K562 (cell line): ENCODE results near the gene PIK3C2B. TPM values are rescaled to one million over a fixed set of nuclear protein-coding genes. Genes with fewer than 3 reads are reported as not detected.

ENCODE experiments used
- ATAC-seq: fragments of 200-7000 bp; cut with Tn5 transposase; 3 replicates; pipeline ENCODE4 v1.9.1; 2020; ENCODE audit warnings: moderate library complexity
- BruUV-seq: library from RNA; stranded (reverse); fragments of 400-500 nt; replicated peaks from 2 replicates; lab custom pipeline; 2021; lab: Mats Ljungman, UMichigan
- CTCF ChIA-PET: fragments of 300-600 bp; formaldehyde crosslinking; extraction: SDS; loops from one replicate; lab custom pipeline; 2021; ENCODE audit warnings: low intra/inter-chr PET ratio; lab: Yijun Ruan, JAX
- POLR2A ChIA-PET: fragments of 300-600, 350-650 bp; sonication (Branson Sonifier 250); formaldehyde crosslinking; extraction: SDS; loops from one replicate; lab custom pipeline; 2021; ENCODE audit warnings: antibody characterized with exemption, inconsistent platforms; lab: Yijun Ruan, JAX
- DNase-seq, 4 experiments: peaks; one replicate each; pipeline versions ENCODE4 v3.0.0 to v3.0.0-alpha.2; 2011 to 2018; ENCODE audit warnings: low spot score in 3 of 4, mixed read lengths in 3 of 4; ENCODE audit errors: extremely low read depth in 1 of 4
- FAIRE-seq: peaks from 2 replicates; lab custom pipeline; 2011; peaks lifted over from hg19 to GRCh38; lab: Jason Lieb, UNC
- H2AFZ ChIP-seq: 2 replicates; pipeline ENCODE4 v1.6.0; 2011; ENCODE audit warnings: low read depth, low read length, control low read depth, inconsistent platforms
- H3K27ac ChIP-seq: fragments of 200-600 bp; 3 replicates; pipeline ENCODE4 v1.8.0; 2011; ENCODE audit warnings: low read depth, mild to moderate bottlenecking, control low read depth, inconsistent platforms, low read length, moderate library complexity, mixed read lengths; ENCODE audit errors: extremely low read depth
- H3K27me3 ChIP-seq, 2 experiments: fragments of 300-600 bp in 1 of 2; 2 replicates in 1 of 2; 3 replicates in 1 of 2; pipeline versions ENCODE4 v1.6.0 to v1.8.0; 2011; ENCODE audit warnings: inconsistent platforms in 2 of 2, low read length in 2 of 2, mild to moderate bottlenecking in 1 of 2, mixed read lengths in 1 of 2, moderate library complexity in 1 of 2; ENCODE audit not compliant: control insufficient read depth in 2 of 2, insufficient read depth in 2 of 2
- H3K36me3 ChIP-seq: fragments of 300-600 bp; 3 replicates; pipeline ENCODE4 v1.8.0; 2011; ENCODE audit warnings: mild to moderate bottlenecking, low read length, inconsistent platforms; ENCODE audit not compliant: control insufficient read depth, insufficient read depth
- H3K4me1 ChIP-seq, 2 experiments: fragments of 200-600 bp in 1 of 2; replicated peaks in 1 of 2; 2 replicates in 1 of 2; 3 replicates in 1 of 2; pipeline versions ENCODE4 v1.5.1 to v1.8.0; 2011; ENCODE audit warnings: inconsistent platforms in 2 of 2, low read length in 2 of 2, mild to moderate bottlenecking in 1 of 2, mixed read lengths in 1 of 2, moderate library complexity in 1 of 2; ENCODE audit not compliant: control insufficient read depth in 2 of 2, insufficient read depth in 2 of 2
- H3K4me2 ChIP-seq: 2 replicates; pipeline ENCODE4 v1.6.1; 2011; ENCODE audit warnings: low read length, control low read depth, inconsistent platforms, mixed read lengths; ENCODE audit not compliant: insufficient read depth
- H3K4me3 ChIP-seq: fragments of 200-600 bp; sonication (generic), shearing (Covaris generic); 2 replicates; pipeline ENCODE4 v1.5.1; 2016; ENCODE audit warnings: control low read depth, inconsistent platforms
- H3K79me2 ChIP-seq: fragments of 200-600 bp; 3 replicates; pipeline ENCODE4 v1.8.0; 2011; ENCODE audit warnings: low read length, inconsistent platforms; ENCODE audit not compliant: control insufficient read depth, insufficient read depth
- H3K9ac ChIP-seq, 2 experiments: 2 replicates each; pipeline versions ENCODE4 v1.6.0 to v1.6.1; 2011; ENCODE audit warnings: low read depth in 2 of 2, low read length in 2 of 2, control low read depth in 1 of 2, inconsistent platforms in 1 of 2, mild to moderate bottlenecking in 1 of 2, mixed read lengths in 1 of 2; ENCODE audit not compliant: insufficient read depth in 1 of 2
- H3K9me1 ChIP-seq: one replicate; pipeline ENCODE4 v1.6.0; 2011; ENCODE audit warnings: inconsistent platforms, mild to moderate bottlenecking, low read length, moderate library complexity; ENCODE audit not compliant: control insufficient read depth, insufficient read depth
- H3K9me3 ChIP-seq: replicated peaks from 2 replicates; pipeline ENCODE4 v1.5.1; 2011; ENCODE audit warnings: low read depth, low read length, inconsistent platforms; ENCODE audit not compliant: control insufficient read depth, insufficient read depth
- H4K20me1 ChIP-seq: replicated peaks from 2 replicates; pipeline ENCODE4 v1.6.1; 2011; ENCODE audit warnings: low read length, inconsistent platforms, mixed read lengths; ENCODE audit not compliant: control insufficient read depth, insufficient read depth
- CBFA2T3 ChIP-seq: fragments of 450-650 bp; IDR thresholded peaks from 2 replicates; pipeline ENCODE4 v1.6.1; 2017
- FIP1L1 ChIP-seq: fragments of 200-400 bp; formaldehyde crosslinking; IDR thresholded peaks from 2 replicates; pipeline ENCODE4 v1.6.1; 2018; ENCODE audit warnings: mild to moderate bottlenecking, low read depth, low read length; ENCODE audit not compliant: poor library complexity, severe bottlenecking
- FOXP1 ChIP-seq: sonication (generic); formaldehyde crosslinking; IDR thresholded peaks from 2 replicates; pipeline ENCODE4 v1.8.0; 2022; ENCODE audit warnings: mild to moderate bottlenecking, missing genetic modification reagents
- HLTF ChIP-seq: fragments of 450-650 bp; IDR thresholded peaks from 2 replicates; pipeline ENCODE4 v1.6.1; 2016
- L3MBTL2 ChIP-seq: fragments of 450-650 bp; IDR thresholded peaks from 2 replicates; pipeline ENCODE4 v1.6.1; 2016; ENCODE audit warnings: mild to moderate bottlenecking, moderate library complexity
- MEF2A ChIP-seq: IDR thresholded peaks from 2 replicates; pipeline ENCODE4 v1.6.1; 2011; ENCODE audit warnings: low read depth, mild to moderate bottlenecking, low read length, moderate library complexity; ENCODE audit not compliant: control insufficient read depth
- MTF1 ChIP-seq: fragments of 250-450 bp; sonication (Bioruptor Pico); IDR thresholded peaks from 2 replicates; pipeline ENCODE4 v1.9.0; 2021; ENCODE audit warnings: moderate library complexity, mild to moderate bottlenecking, inconsistent platforms, borderline replicate concordance
- NFXL1 ChIP-seq: fragments of 450-650 bp; formaldehyde crosslinking; IDR thresholded peaks from 2 replicates; pipeline ENCODE4 v1.4.0; 2021; ENCODE audit warnings: mild to moderate bottlenecking
- POLR2AphosphoS2 ChIP-seq: IDR thresholded peaks from 2 replicates; pipeline ENCODE4 v1.6.1; 2012; ENCODE audit warnings: low read length, improper control_type of control experiment
- RUNX1 ChIP-seq: sonication (generic); IDR thresholded peaks from 2 replicates; pipeline ENCODE4 v1.6.1; 2016; ENCODE audit warnings: antibody characterized with exemption, low read depth
- TAF9B ChIP-seq: fragments of 450-650 bp; IDR thresholded peaks from 2 replicates; pipeline ENCODE4 v1.6.1; 2018; ENCODE audit warnings: mild to moderate bottlenecking; ENCODE audit not compliant: partially characterized antibody
- TEAD1 ChIP-seq, 2 experiments: fragments of 450-650 bp in 1 of 2; sonication (generic) in 1 of 2; formaldehyde crosslinking; IDR thresholded peaks; 2 replicates each; pipeline versions ENCODE4 v1.4.0 to v1.8.0; 2020 to 2022; ENCODE audit warnings: mild to moderate bottlenecking in 2 of 2, missing genetic modification reagents in 1 of 2
- THRB ChIP-seq: fragments of 450-650 bp; formaldehyde crosslinking; conservative IDR thresholded peaks from 2 replicates; pipeline ENCODE4 v1.4.0; 2022; ENCODE audit warnings: mild to moderate bottlenecking, missing genetic modification characterization
- ZBTB2 ChIP-seq: fragments of 450-650 bp; IDR thresholded peaks from 2 replicates; pipeline ENCODE4 v1.6.1; 2016; ENCODE audit warnings: antibody characterized with exemption
- ZNF316 ChIP-seq: fragments of 450-650 bp; IDR thresholded peaks from 2 replicates; pipeline ENCODE4 v1.6.1; 2016
- WGBS: fragments of 100-300 bp; shearing (Covaris generic); methylation state at CpG from one replicate; pipeline ENCODE4 v1.1.6; 2016; ENCODE audit warnings: low coverage, mixed read lengths; ENCODE audit not compliant: insufficient coverage; ENCODE audit errors: missing lambda C conversion rate; 5-methylcytosine and 5-hydroxymethylcytosine counted together
- in situ Hi-C: fragments of 300-500 bp; cut with MboI; formaldehyde crosslinking; loops from 4 replicates; pipeline ENCODE4 v1.15.0; 2018; ENCODE audit warnings: inconsistent platforms, mixed read lengths
- intact Hi-C: fragments of 100-400 bp; cut with micrococcal nuclease; formaldehyde crosslinking; loops from 2 replicates; pipeline ENCODE4 v1.14.2; 2022
- polyA plus RNA-seq, 8 experiments: library from polyadenylated mRNA; depleted of rRNA in 4 of 8; stranded (reverse) in 5 of 8; unstranded in 3 of 8; fragments of >200 nt; fragmentation: Nextera tagmentation in 2 of 8; fragmentation: Illumina TruSeq in 1 of 8; extraction: Ambion mirVana in 2 of 8; extraction: Trizol in 1 of 8; gene quantifications; 2 replicates each; pipeline versions ENCODE4 v1.2.1 to v1.2.3, GENCODE V29; 2011 to 2014; ENCODE audit warnings: inconsistent platforms in 1 of 8, missing spikeins in 1 of 8
- total RNA-seq, 7 experiments: library from RNA; depleted of rRNA in 6 of 7; stranded (reverse); fragments of >200 nt in 6 of 7; fragmentation: Illumina TruSeq in 2 of 7; extraction: Trizol in 2 of 7; gene quantifications; 2 replicates each; pipeline versions ENCODE4 v1.2.1 to v1.2.3, GENCODE V29; 2011 to 2021; ENCODE audit warnings: low replicate concordance in 1 of 7
- TF ChIP-seq, protein P1 (sequence below), 2 experiments: IDR thresholded peaks; 2 replicates each; pipeline ENCODE4 v1.6.1; 2012; ENCODE audit warnings: improper control_type of control experiment in 2 of 2, low read depth in 2 of 2, low read length in 2 of 2, borderline replicate concordance in 1 of 2

Gene PIK3C2B
- total and polyA plus RNA-seq, 9 of the 15 experiments (the other 6 are each of a cell fraction or from before 2014, with no cell fraction given): 0.10 to 2.9 (median 0.72) TPM

GRCh38 chr1:204506201-204506968 is 11.8 kb upstream of the PIK3C2B start:
- H3K4me2 ChIP-seq: peak overlapping the region; percentile 97
- peak; percentile 61 to 94 (median 72) for DNase-seq
- H3K36me3 ChIP-seq: no peaks in the 10 kb centered on the region
- BruUV-seq: no TSS peak
- in situ Hi-C loops: loop anchor here (10.0 kb wide), 1 partner anchor 332 kb away; no protein-coding TSS in a partner anchor
- WGBS: 0% methylated on average over 27 of the region's 27 CpGs
- ChIA-PET CTCF (interaction anchor here (0.5 to 1.5 kb wide), 2 partner anchors 301 to 1217 kb away, joined by 3 read pairs; no protein-coding TSS in a partner anchor), POLR2A (interaction anchor here (0.6 to 4.5 kb wide), 11 partner anchors 10 to 258 kb away, joined by 3 to 106 read pairs (median 4); partner anchors contain the start of gene MDM4)
- no peaks in the 10 kb centered on the region for H3K9me1 ChIP-seq
- peak overlapping the region; percentile 46 for H3K4me3 ChIP-seq
- peak overlapping the region; percentile 94 for H2AFZ ChIP-seq
- intact Hi-C loops: loop anchor here (2.0 to 10.0 kb wide), 3 partner anchors 58 to 642 kb away; partner anchors contain the start of genes PPP1R15B and SNRPE
- FAIRE-seq: no peak
- H3K27me3 ChIP-seq: no peaks in the 10 kb centered on the region
- H3K4me1 ChIP-seq: peaks cover 0 to 6% of the 10 kb centered on the region in 2 experiments; a peak in 2 of 5 replicates
- H3K9ac ChIP-seq: peak overlapping the region; percentile 76 to 90
- H3K27ac ChIP-seq: peak overlapping the region; percentile 91
- peak; percentile 86 for ATAC-seq
- H3K9me3 ChIP-seq: no peaks in the 10 kb centered on the region
- no peaks in the 10 kb centered on the region for H4K20me1 ChIP-seq
- no peaks in the 10 kb centered on the region for H3K79me2 ChIP-seq
- TF ChIP-seq TAF9B (peak; percentile 56), RUNX1 (no peak), TEAD1 (CRISPR knock-in tag; IDR thresholded peaks at IDR 0.05) (0 out of 4 replicates have a peak, but pooled peaks of 1 of the 2 experiments have one; percentile 17), POLR2AphosphoS2 (no peak), MEF2A (0 out of 2 replicates have a peak, but pooled peaks have one; percentile 31), FIP1L1 (no peak), NFXL1 (CRISPR knock-in tag) (0 out of 2 replicates have a peak, but pooled peaks have one; percentile 15), ZNF316 (peak; percentile 79), ZBTB2 (peak; percentile 61), HLTF (peak; percentile 88; the same call in 1 of the 2 replicates), FOXP1 (CRISPR knock-in tag) (peak; percentile 75; the same call in 1 of the 2 replicates), L3MBTL2 (peak; percentile 61), THRB (peak; percentile 70; the same call in 1 of the 2 replicates), MTF1 (CRISPR knock-in tag) (peak; percentile 5; the same call in 1 of the 2 replicates), CBFA2T3 (no peak; the same call in 1 of the 2 replicates)
- TF ChIP-seq, protein P1, sequence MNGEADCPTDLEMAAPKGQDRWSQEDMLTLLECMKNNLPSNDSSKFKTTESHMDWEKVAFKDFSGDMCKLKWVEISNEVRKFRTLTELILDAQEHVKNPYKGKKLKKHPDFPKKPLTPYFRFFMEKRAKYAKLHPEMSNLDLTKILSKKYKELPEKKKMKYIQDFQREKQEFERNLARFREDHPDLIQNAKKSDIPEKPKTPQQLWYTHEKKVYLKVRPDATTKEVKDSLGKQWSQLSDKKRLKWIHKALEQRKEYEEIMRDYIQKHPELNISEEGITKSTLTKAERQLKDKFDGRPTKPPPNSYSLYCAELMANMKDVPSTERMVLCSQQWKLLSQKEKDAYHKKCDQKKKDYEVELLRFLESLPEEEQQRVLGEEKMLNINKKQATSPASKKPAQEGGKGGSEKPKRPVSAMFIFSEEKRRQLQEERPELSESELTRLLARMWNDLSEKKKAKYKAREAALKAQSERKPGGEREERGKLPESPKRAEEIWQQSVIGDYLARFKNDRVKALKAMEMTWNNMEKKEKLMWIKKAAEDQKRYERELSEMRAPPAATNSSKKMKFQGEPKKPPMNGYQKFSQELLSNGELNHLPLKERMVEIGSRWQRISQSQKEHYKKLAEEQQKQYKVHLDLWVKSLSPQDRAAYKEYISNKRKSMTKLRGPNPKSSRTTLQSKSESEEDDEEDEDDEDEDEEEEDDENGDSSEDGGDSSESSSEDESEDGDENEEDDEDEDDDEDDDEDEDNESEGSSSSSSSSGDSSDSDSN (IDR thresholded peaks at IDR 0.05; ENCODE audit: borderline replicate concordance in 1 of 2, low read depth in 2 of 2, low read length in 2 of 2): peak; percentile 23 to 70; a peak in 2 of 4 replicates
